Fibroblast of villous mesenchyme (primary cell): ENCODE measurements around the gene AP4M1. TPM values are rescaled to one million over a fixed set of nuclear protein-coding genes. Genes with fewer than 3 reads are reported as not detected.

ENCODE experiments used
- DNase-seq: peaks from one replicate; pipeline ENCODE4 v3.0.0-alpha.2; 2010; ENCODE audit warnings: low read depth
- H3K4me3 ChIP-seq: 2 replicates; pipeline ENCODE4 v1.5.1; 2011; ENCODE audit warnings: low read depth, mild to moderate bottlenecking, low read length
- CTCF ChIP-seq: IDR thresholded peaks from 2 replicates; pipeline ENCODE4 v1.5.1; 2012; ENCODE audit warnings: low read depth, mild to moderate bottlenecking, low read length; ENCODE audit not compliant: insufficient read depth
- total RNA-seq: library from RNA; depleted of rRNA; stranded (reverse); fragments of >200 nt; gene quantifications from 2 replicates; pipeline ENCODE4 v1.2.3, GENCODE V29; 2012

Gene AP4M1
- total RNA-seq, 1 donor = 16.4 TPM

GRCh38 chr7:100095704-100096103, 5.7 kb upstream of the AP4M1 start:
- no peak for DNase-seq
- TF ChIP-seq CTCF = no peak
- no peak overlapping the region for H3K4me3 ChIP-seq

GRCh38 chr7:100098913-100099312, 2.5 kb upstream of the AP4M1 start:
- no peak for DNase-seq
- TF ChIP-seq CTCF = no peak
- no peak overlapping the region for H3K4me3 ChIP-seq

- H3K4me3 ChIP-seq = peak overlapping the region; percentile 85
- no peak for DNase-seq
- no peak for TF ChIP-seq CTCF
Measured at GRCh38 chr7:100099452-100099851, 2.0 kb upstream of the AP4M1 start.

- TF ChIP-seq CTCF = no peak
- peak overlapping the region; percentile 85 for H3K4me3 ChIP-seq
- peak; percentile 99 for DNase-seq
Measured at GRCh38 chr7:100100420-100101015, 925 bp upstream of the AP4M1 start.

- TF ChIP-seq CTCF = no peak
- peak; percentile 94 for DNase-seq
- peak overlapping the region; percentile 85 for H3K4me3 ChIP-seq
Measured at GRCh38 chr7:100102950-100103840, 1.8 kb downstream of the AP4M1 start.

- no peak overlapping the region for H3K4me3 ChIP-seq
- DNase-seq = no peak
- no peak for TF ChIP-seq CTCF
Measured at GRCh38 chr7:100105534-100105933, 4.1 kb downstream of the AP4M1 start.
